Astrocyte (in vitro differentiated cells and primary cell): ENCODE measurements around the gene PPIL4. TPM values are rescaled to one million over a fixed set of nuclear protein-coding genes. Genes with fewer than 3 reads are reported as not detected.
A peak's percentile ranks its signal among the peaks of the same experiment; 100 is the strongest.

Experiments used
- DNase-seq: peaks from one replicate; pipeline ENCODE4 v3.0.0-alpha.2; 2010; ENCODE audit warnings: low read depth
- FAIRE-seq: peaks from 2 replicates; lab custom pipeline; 2011; peaks lifted over from hg19 to GRCh38; lab: Jason Lieb, UNC
- H2AFZ ChIP-seq: 2 replicates; pipeline ENCODE4 v1.6.0; 2012; ENCODE audit warnings: low read depth, low read length, inconsistent platforms
- H3K27ac ChIP-seq: 2 replicates; pipeline ENCODE4 v1.5.1; 2011; ENCODE audit warnings: low read depth, low read length, inconsistent platforms
- H3K27me3 ChIP-seq: 2 replicates; pipeline ENCODE4 v1.6.0; 2011; ENCODE audit warnings: low read length, inconsistent platforms; ENCODE audit not compliant: insufficient read depth
- H3K36me3 ChIP-seq: 2 replicates; pipeline ENCODE4 v1.5.1; 2011; ENCODE audit warnings: low read length, inconsistent platforms; ENCODE audit not compliant: insufficient read depth
- H3K4me1 ChIP-seq: 2 replicates; pipeline ENCODE4 v1.5.1; 2011; ENCODE audit warnings: low read length, inconsistent platforms; ENCODE audit not compliant: insufficient read depth
- H3K4me2 ChIP-seq: 2 replicates; pipeline ENCODE4 v1.6.0; 2012; ENCODE audit warnings: low read length, inconsistent platforms
- H3K4me3 ChIP-seq: 2 replicates; pipeline ENCODE4 v1.5.1; 2011; ENCODE audit warnings: low read depth, mild to moderate bottlenecking, low read length, inconsistent platforms; ENCODE audit not compliant: insufficient read depth
- H3K79me2 ChIP-seq: 2 replicates; pipeline ENCODE4 v1.6.0; 2012; ENCODE audit warnings: mild to moderate bottlenecking, low read length, inconsistent platforms; ENCODE audit not compliant: insufficient read depth
- H3K9ac ChIP-seq: 2 replicates; pipeline ENCODE4 v1.6.0; 2012; ENCODE audit warnings: mild to moderate bottlenecking, low read length, inconsistent platforms
- H3K9me3 ChIP-seq: 2 replicates; pipeline ENCODE4 v1.5.1; 2012; ENCODE audit warnings: low read depth, mild to moderate bottlenecking, low read length, inconsistent platforms; ENCODE audit not compliant: insufficient read depth
- H4K20me1 ChIP-seq: 2 replicates; pipeline ENCODE4 v1.6.0; 2012; ENCODE audit warnings: low read length, inconsistent platforms; ENCODE audit not compliant: insufficient read depth
- H3K27ac Mint-ChIP-seq: one replicate; pipeline ENCODE4 v1.8.0; 2021; ENCODE audit warnings: mild to moderate bottlenecking, mixed read lengths; ENCODE audit not compliant: unreplicated experiment
- H3K27me3 Mint-ChIP-seq: one replicate; pipeline ENCODE4 v1.8.0; 2021; ENCODE audit warnings: low read depth, mixed read lengths; ENCODE audit not compliant: unreplicated experiment
- H3K36me3 Mint-ChIP-seq: one replicate; pipeline ENCODE4 v1.8.0; 2021; ENCODE audit warnings: low read depth, mixed read lengths; ENCODE audit not compliant: unreplicated experiment
- H3K4me1 Mint-ChIP-seq: one replicate; pipeline ENCODE4 v1.8.0; 2021; ENCODE audit warnings: low read depth, mixed read lengths; ENCODE audit not compliant: unreplicated experiment
- H3K4me3 Mint-ChIP-seq: one replicate; pipeline ENCODE4 v1.8.0; 2021; ENCODE audit warnings: mild to moderate bottlenecking, moderate library complexity, mixed read lengths; ENCODE audit not compliant: unreplicated experiment
- H3K9me3 Mint-ChIP-seq: one replicate; pipeline ENCODE4 v1.8.0; 2021; ENCODE audit warnings: mild to moderate bottlenecking, mixed read lengths; ENCODE audit not compliant: unreplicated experiment
- EZH2 ChIP-seq: IDR thresholded peaks from 2 replicates; pipeline ENCODE4 v1.6.1; 2012; ENCODE audit warnings: mild to moderate bottlenecking, low read length, inconsistent platforms; ENCODE audit not compliant: insufficient read depth
- total RNA-seq: library from RNA; stranded (reverse); gene quantifications from 2 replicates; pipeline ENCODE4 v1.2.1, GENCODE V29; 2021
- TF ChIP-seq, protein P1 (sequence below): IDR thresholded peaks from 2 replicates; pipeline ENCODE4 v1.5.1; 2011; ENCODE audit warnings: low read depth, mild to moderate bottlenecking, inconsistent platforms, low read length, moderate library complexity; ENCODE audit not compliant: insufficient read depth

PPIL4 gene
- total RNA-seq, 1 donor from 2014 or later, result 39.2 TPM

DNA sequence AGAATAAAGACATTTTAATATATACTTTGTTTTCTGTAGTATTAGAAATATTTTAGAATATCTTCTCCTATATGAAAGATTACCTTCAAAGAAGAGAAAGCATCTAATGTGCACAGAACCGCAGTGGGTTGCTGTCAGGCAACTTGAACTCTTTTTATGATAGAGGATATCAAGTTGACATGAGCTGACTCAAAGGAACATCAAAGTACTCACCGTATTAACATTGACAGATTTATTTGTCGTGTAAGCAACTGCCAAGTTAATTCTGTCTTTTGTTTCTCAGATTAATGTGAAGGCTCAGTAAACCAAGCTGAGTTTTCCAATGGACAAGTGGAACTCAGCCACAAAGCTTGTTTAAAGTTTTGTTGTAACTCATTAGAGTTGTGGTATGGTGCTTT, 18.1 kb upstream of the PPIL4 start:
- no peak overlapping the region for H3K4me2 ChIP-seq
- peaks cover 14% of the 10 kb centered on the region for H4K20me1 ChIP-seq
- FAIRE-seq (no peak), DNase-seq (no peak)
- H3K9me3 Mint-ChIP-seq, result no peaks in the 10 kb centered on the region
- no peaks in the 10 kb centered on the region for H3K9me3 ChIP-seq
- no peaks in the 10 kb centered on the region for H3K4me1 Mint-ChIP-seq
- H2AFZ ChIP-seq, result no peak overlapping the region
- H3K36me3 Mint-ChIP-seq, result no peaks in the 10 kb centered on the region
- TF ChIP-seq, protein P1, sequence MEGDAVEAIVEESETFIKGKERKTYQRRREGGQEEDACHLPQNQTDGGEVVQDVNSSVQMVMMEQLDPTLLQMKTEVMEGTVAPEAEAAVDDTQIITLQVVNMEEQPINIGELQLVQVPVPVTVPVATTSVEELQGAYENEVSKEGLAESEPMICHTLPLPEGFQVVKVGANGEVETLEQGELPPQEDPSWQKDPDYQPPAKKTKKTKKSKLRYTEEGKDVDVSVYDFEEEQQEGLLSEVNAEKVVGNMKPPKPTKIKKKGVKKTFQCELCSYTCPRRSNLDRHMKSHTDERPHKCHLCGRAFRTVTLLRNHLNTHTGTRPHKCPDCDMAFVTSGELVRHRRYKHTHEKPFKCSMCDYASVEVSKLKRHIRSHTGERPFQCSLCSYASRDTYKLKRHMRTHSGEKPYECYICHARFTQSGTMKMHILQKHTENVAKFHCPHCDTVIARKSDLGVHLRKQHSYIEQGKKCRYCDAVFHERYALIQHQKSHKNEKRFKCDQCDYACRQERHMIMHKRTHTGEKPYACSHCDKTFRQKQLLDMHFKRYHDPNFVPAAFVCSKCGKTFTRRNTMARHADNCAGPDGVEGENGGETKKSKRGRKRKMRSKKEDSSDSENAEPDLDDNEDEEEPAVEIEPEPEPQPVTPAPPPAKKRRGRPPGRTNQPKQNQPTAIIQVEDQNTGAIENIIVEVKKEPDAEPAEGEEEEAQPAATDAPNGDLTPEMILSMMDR, result no peak
- no peak for TF ChIP-seq EZH2
- H3K27ac ChIP-seq, result no peak overlapping the region
- H3K27me3 ChIP-seq, result peaks cover 3% of the 10 kb centered on the region
- H3K27me3 Mint-ChIP-seq, result peaks cover 7% of the 10 kb centered on the region
- peaks cover 15% of the 10 kb centered on the region for H3K4me1 ChIP-seq
- no peak overlapping the region for H3K4me3 ChIP-seq
- no peak overlapping the region for H3K27ac Mint-ChIP-seq
- no peak overlapping the region for H3K9ac ChIP-seq
- H3K4me3 Mint-ChIP-seq, result no peak overlapping the region
- H3K36me3 ChIP-seq, result no peaks in the 10 kb centered on the region
- H3K79me2 ChIP-seq, result peaks cover 23% of the 10 kb centered on the region

DNA sequence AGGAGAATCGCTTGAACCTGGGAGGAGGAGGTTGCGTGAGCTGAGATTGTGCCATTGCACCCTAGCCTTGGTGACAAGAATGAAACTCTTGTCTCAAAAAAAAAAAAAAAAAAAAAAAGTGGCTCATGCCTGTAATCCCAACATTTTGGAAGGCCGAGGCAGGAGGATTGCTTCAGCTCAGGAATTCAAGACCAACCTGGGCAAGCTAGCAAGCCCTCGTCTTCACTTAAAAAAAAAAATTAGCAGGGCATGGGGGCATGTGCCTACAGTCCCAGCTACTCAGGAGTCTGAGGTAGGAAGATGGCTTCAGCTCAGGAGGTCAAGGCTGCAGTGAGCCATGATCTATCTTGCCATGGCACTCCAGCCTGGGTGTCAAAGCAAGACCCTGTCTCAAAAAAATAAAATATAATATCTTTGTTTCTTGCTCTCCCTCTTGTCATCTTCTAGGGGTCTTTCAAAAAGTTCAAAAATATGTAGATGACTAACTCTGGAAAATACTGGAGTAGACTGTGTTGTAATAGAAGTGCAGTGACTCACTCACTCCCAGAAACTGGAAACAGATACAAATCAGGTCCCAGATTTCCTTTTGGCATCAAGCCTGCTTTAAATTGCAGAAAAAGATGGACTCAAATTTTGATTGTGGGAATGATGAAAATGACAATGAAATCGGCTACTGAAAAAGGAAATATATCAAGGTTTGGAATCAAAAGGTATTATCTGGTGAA, 17.5 kb upstream of the PPIL4 start:
- H3K36me3 Mint-ChIP-seq, result no peaks in the 10 kb centered on the region
- H3K4me2 ChIP-seq, result peak overlapping the region; percentile 42
- H3K4me3 Mint-ChIP-seq, result no peak overlapping the region
- peak overlapping the region; percentile 53 for H3K27ac ChIP-seq
- H2AFZ ChIP-seq, result no peak overlapping the region
- no peak overlapping the region for H3K4me3 ChIP-seq
- H3K4me1 Mint-ChIP-seq, result no peaks in the 10 kb centered on the region
- H3K9ac ChIP-seq, result no peak overlapping the region
- FAIRE-seq, result peak; percentile 17
- H3K27ac Mint-ChIP-seq, result no peak overlapping the region
- H3K27me3 Mint-ChIP-seq, result peaks cover 7% of the 10 kb centered on the region
- peaks cover 19% of the 10 kb centered on the region for H3K79me2 ChIP-seq
- TF ChIP-seq, protein P1, result no peak
- TF ChIP-seq EZH2, result no peak
- peak; percentile 76 for DNase-seq
- H3K9me3 ChIP-seq, result no peaks in the 10 kb centered on the region
- H3K36me3 ChIP-seq, result no peaks in the 10 kb centered on the region
- H4K20me1 ChIP-seq, result peaks cover 14% of the 10 kb centered on the region
- H3K4me1 ChIP-seq, result peaks cover 15% of the 10 kb centered on the region
- peaks cover 3% of the 10 kb centered on the region for H3K27me3 ChIP-seq
- no peaks in the 10 kb centered on the region for H3K9me3 Mint-ChIP-seq

DNA sequence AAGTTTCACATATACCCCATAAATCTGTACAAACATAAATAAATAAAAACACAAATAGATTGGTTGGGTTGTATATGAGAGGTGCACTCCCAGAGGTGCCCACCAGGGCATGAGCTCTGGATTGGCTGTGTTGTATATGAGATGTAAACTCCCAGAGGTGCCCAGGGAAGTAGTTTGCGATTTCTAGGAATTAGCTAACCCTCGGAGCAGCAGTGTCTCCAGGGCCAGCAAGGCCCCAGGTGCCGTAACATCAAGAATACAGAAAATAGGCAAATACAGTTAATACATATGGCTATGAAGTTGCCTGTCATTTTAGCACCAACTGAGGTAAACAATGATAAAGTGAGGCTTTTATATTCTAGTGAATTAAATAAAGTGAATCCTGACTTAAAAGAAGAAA, 14.9 kb upstream of the PPIL4 start:
- Mint-ChIP-seq H3K9me3 (no peaks in the 10 kb centered on the region), H3K27me3 (peaks cover 25% of the 10 kb centered on the region), H3K27ac (no peak overlapping the region), H3K4me1 (no peaks in the 10 kb centered on the region), H3K4me3 (no peak overlapping the region), H3K36me3 (no peaks in the 10 kb centered on the region)
- Histone ChIP-seq H2AFZ (no peak overlapping the region), H3K36me3 (no peaks in the 10 kb centered on the region), H4K20me1 (no peaks in the 10 kb centered on the region), H3K27me3 (peaks cover 3% of the 10 kb centered on the region), H3K9ac (no peak overlapping the region), H3K9me3 (no peaks in the 10 kb centered on the region), H3K4me3 (no peak overlapping the region), H3K79me2 (no peaks in the 10 kb centered on the region), H3K4me1 (peaks cover 11% of the 10 kb centered on the region), H3K27ac (no peak overlapping the region), H3K4me2 (no peak overlapping the region)
- no peak for DNase-seq
- no peak for FAIRE-seq
- TF ChIP-seq EZH2, result no peak
- TF ChIP-seq, protein P1, result peak; percentile 41
